H9 (cell line): Measurements from ENCODE around the gene C13orf46. TPM values are rescaled to one million over a fixed set of nuclear protein-coding genes. Genes with fewer than 3 reads are reported as not detected.

Experiments used
- DNase-seq: peaks from one replicate; pipeline ENCODE4 v3.0.0-alpha.2; 2017
- H2AFZ ChIP-seq: one replicate; pipeline ENCODE4 v1.6.1; 2013; ENCODE audit warnings: mild to moderate bottlenecking, low read length, control low read depth, moderate library complexity
- H2AK5ac ChIP-seq: 2 replicates; pipeline ENCODE4 v1.6.1; 2013; ENCODE audit warnings: low read length, control low read depth, mixed read lengths; ENCODE audit not compliant: insufficient read length
- H2BK120ac ChIP-seq: one replicate; pipeline ENCODE4 v1.6.1; 2013; ENCODE audit warnings: low read depth, mild to moderate bottlenecking, low read length, control low read depth, inconsistent platforms; ENCODE audit not compliant: poor library complexity, severe bottlenecking
- H2BK12ac ChIP-seq: 2 replicates; pipeline ENCODE4 v1.6.1; 2013; ENCODE audit warnings: low read length, control low read depth, mixed read lengths, low read depth; ENCODE audit not compliant: insufficient read length
- H2BK15ac ChIP-seq: 2 replicates; pipeline ENCODE4 v1.6.1; 2013; ENCODE audit warnings: low read depth, low read length, control low read depth
- H2BK20ac ChIP-seq: one replicate; pipeline ENCODE4 v1.6.1; 2013; ENCODE audit warnings: low read depth, mild to moderate bottlenecking, low read length, control low read depth, inconsistent platforms; ENCODE audit not compliant: poor library complexity, severe bottlenecking
- H2BK5ac ChIP-seq: 2 replicates; pipeline ENCODE4 v1.6.1; 2013; ENCODE audit warnings: low read length, control low read depth, mixed read lengths; ENCODE audit not compliant: insufficient read length
- H3K14ac ChIP-seq: 2 replicates; pipeline ENCODE4 v1.6.1; 2013; ENCODE audit warnings: low read length, control low read depth; ENCODE audit not compliant: insufficient read depth
- H3K18ac ChIP-seq: 2 replicates; pipeline ENCODE4 v1.6.1; 2013; ENCODE audit warnings: low read depth, mild to moderate bottlenecking, mixed read lengths, low read length, control low read depth; ENCODE audit not compliant: insufficient read length
- H3K23ac ChIP-seq: 2 replicates; pipeline ENCODE4 v1.6.1; 2013; ENCODE audit warnings: low read length, control low read depth, mixed read lengths, low read depth; ENCODE audit not compliant: insufficient read length
- H3K23me2 ChIP-seq: 2 replicates; pipeline ENCODE4 v1.6.1; 2013; ENCODE audit warnings: low read depth, mild to moderate bottlenecking, mixed read lengths, low read length, control low read depth; ENCODE audit not compliant: insufficient read length, poor library complexity, severe bottlenecking
- H3K27ac ChIP-seq: 2 replicates; pipeline ENCODE4 v1.5.1; 2013; ENCODE audit warnings: low read length, control low read depth, mixed read lengths, low read depth; ENCODE audit not compliant: insufficient read length
- H3K27me3 ChIP-seq: 2 replicates; pipeline ENCODE4 v1.6.1; 2013; ENCODE audit warnings: low read length, control low read depth, inconsistent platforms; ENCODE audit not compliant: insufficient read depth
- H3K4ac ChIP-seq: 2 replicates; pipeline ENCODE4 v1.6.1; 2013; ENCODE audit warnings: low read depth, mild to moderate bottlenecking, control low read depth, inconsistent platforms, low read length, moderate library complexity
- H3K4me1 ChIP-seq: 2 replicates; pipeline ENCODE4 v1.6.1; 2013; ENCODE audit warnings: low read length, control low read depth, inconsistent platforms; ENCODE audit not compliant: insufficient read depth
- H3K4me2 ChIP-seq: 2 replicates; pipeline ENCODE4 v1.6.1; 2013; ENCODE audit warnings: low read length, control low read depth, mixed read lengths; ENCODE audit not compliant: insufficient read length, insufficient read depth
- H3K56ac ChIP-seq: 2 replicates; pipeline ENCODE4 v1.6.1; 2013; ENCODE audit warnings: low read depth, mild to moderate bottlenecking, mixed read lengths, low read length, control low read depth; ENCODE audit not compliant: insufficient read length
- H3K79me1 ChIP-seq: 2 replicates; pipeline ENCODE4 v1.6.1; 2013; ENCODE audit warnings: low read depth, mild to moderate bottlenecking, moderate library complexity, low read length, control low read depth, inconsistent platforms; ENCODE audit not compliant: insufficient read depth, poor library complexity, severe bottlenecking
- H3K79me2 ChIP-seq: 2 replicates; pipeline ENCODE4 v1.6.1; 2013; ENCODE audit warnings: low read length, control low read depth, inconsistent platforms; ENCODE audit not compliant: insufficient read depth
- H3K9ac ChIP-seq: 2 replicates; pipeline ENCODE4 v1.6.1; 2013; ENCODE audit warnings: low read length, control low read depth, mixed read lengths; ENCODE audit not compliant: insufficient read length; ENCODE audit errors: extremely low read depth
- H3K9me3 ChIP-seq: one replicate; pipeline ENCODE4 v1.6.1; 2013; ENCODE audit warnings: low read depth, low read length, inconsistent platforms; ENCODE audit not compliant: control insufficient read depth
- H3T11ph ChIP-seq: one replicate; pipeline ENCODE4 v1.6.1; 2013; ENCODE audit warnings: mild to moderate bottlenecking, low read length, control low read depth, inconsistent platforms
- H4K20me1 ChIP-seq: one replicate; pipeline ENCODE4 v1.6.1; 2013; ENCODE audit not compliant: control insufficient read depth, insufficient read length, insufficient read depth
- H4K5ac ChIP-seq: 2 replicates; pipeline ENCODE4 v1.6.1; 2013; ENCODE audit warnings: low read depth, mild to moderate bottlenecking, mixed read lengths, low read length, control low read depth; ENCODE audit not compliant: insufficient read length
- H4K8ac ChIP-seq: replicated peaks from 2 replicates; pipeline ENCODE4 v1.6.1; 2013; ENCODE audit warnings: low read length, control low read depth, mixed read lengths, low read depth; ENCODE audit not compliant: insufficient read length
- H4K91ac ChIP-seq: 2 replicates; pipeline ENCODE4 v1.6.1; 2013; ENCODE audit warnings: low read depth, mild to moderate bottlenecking, moderate library complexity, mixed read lengths, low read length, control low read depth; ENCODE audit not compliant: insufficient read length
- H3K27ac Mint-ChIP-seq, 3 experiments: 2 replicates in 2 of 3; 3 replicates in 1 of 3; pipeline ENCODE4 v1.8.0; 2020 to 2021; ENCODE audit warnings: mixed read lengths in 3 of 3, mild to moderate bottlenecking in 1 of 3, moderate library complexity in 1 of 3
- H3K27me3 Mint-ChIP-seq: 2 replicates; pipeline ENCODE4 v1.8.0; 2021; ENCODE audit warnings: low read depth, mild to moderate bottlenecking, moderate library complexity, mixed read lengths
- H3K36me3 Mint-ChIP-seq, 3 experiments: 2 replicates in 2 of 3; 3 replicates in 1 of 3; pipeline ENCODE4 v1.8.0; 2020 to 2021; ENCODE audit warnings: low read depth in 3 of 3, mixed read lengths in 3 of 3; ENCODE audit not compliant: insufficient read depth in 1 of 3
- H3K4me1 Mint-ChIP-seq, 2 experiments: 2 replicates each; pipeline ENCODE4 v1.8.0; 2020; ENCODE audit warnings: mixed read lengths in 2 of 2
- H3K4me3 Mint-ChIP-seq, 2 experiments: 2 replicates in 1 of 2; 3 replicates in 1 of 2; pipeline ENCODE4 v1.8.0; 2020 to 2021; ENCODE audit warnings: mild to moderate bottlenecking in 2 of 2, mixed read lengths in 2 of 2, moderate library complexity in 1 of 2
- H3K9me3 Mint-ChIP-seq, 2 experiments: 2 replicates in 1 of 2; 3 replicates in 1 of 2; pipeline ENCODE4 v1.8.0; 2020; ENCODE audit warnings: mild to moderate bottlenecking in 2 of 2, mixed read lengths in 2 of 2, moderate library complexity in 1 of 2
- WGBS: extraction: QIAGEN DNeasy Blood & Tissue Kit; methylation state at CpG from one replicate; pipeline ENCODE4 v1.1.7; 2013; ENCODE audit warnings: missing lambda C conversion rate, low lambda C conversion rate, mixed read lengths; ENCODE audit not compliant: insufficient read length; ENCODE audit errors: extremely low coverage; 5-methylcytosine and 5-hydroxymethylcytosine counted together
- total RNA-seq: library from RNA; stranded (reverse); gene quantifications from 2 replicates; pipeline ENCODE4 v1.2.1, GENCODE V29; 2021
- TF ChIP-seq, protein P1 (sequence below): fragments of 200-600 bp; sonication (generic); conservative IDR thresholded peaks from 3 replicates; pipeline ENCODE4 v1.8.0; 2021; ENCODE audit warnings: antibody characterized with exemption, mild to moderate bottlenecking

The C13orf46 gene
- total RNA-seq, 1 experiment from 2014 or later = 0.55 TPM

DNA sequence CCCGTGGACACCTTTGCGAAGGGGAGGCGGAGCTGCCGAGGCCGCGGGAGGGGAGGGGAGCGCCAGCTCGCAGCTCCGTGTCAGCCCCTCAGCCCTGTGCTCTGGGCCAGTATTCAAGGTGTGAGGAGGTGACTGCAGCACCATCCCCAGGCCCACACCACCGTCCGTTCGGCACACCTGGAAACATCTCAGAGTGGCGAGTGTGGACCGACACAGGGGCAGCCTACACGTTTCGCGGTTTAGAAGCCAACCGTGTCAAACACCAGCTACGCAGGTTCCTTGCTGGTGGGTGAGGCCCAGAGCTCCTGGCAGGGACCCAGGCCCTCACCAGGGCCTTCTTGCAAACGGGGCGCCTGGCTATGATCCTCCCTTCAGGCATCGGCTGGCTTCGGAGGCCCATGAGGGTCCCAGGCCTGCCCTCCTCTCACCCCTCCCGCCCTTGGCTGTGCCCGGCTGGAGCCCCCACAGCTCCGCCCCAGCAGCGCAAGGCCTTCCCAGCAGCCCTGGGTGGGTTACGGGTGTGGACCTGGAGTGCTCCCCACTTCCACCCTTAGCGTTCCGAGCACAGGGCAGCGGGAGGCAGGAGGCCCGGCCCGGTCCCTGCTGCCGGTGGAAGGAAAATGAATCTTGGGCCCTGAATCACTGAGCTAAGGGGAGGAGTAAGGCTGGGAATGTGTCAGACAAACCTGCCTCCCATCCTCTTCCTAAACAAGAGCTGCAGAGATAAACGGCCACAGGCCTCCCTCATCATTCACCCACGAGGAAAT lies 1.2 kb downstream of the C13orf46 start:
- no peak overlapping the region for H4K91ac ChIP-seq
- H3K23ac ChIP-seq = no peak overlapping the region
- no peak overlapping the region for H3K27ac ChIP-seq
- WGBS = no CpG with 5 or more reads among the region's 36 CpGs
- TF ChIP-seq, protein P1, sequence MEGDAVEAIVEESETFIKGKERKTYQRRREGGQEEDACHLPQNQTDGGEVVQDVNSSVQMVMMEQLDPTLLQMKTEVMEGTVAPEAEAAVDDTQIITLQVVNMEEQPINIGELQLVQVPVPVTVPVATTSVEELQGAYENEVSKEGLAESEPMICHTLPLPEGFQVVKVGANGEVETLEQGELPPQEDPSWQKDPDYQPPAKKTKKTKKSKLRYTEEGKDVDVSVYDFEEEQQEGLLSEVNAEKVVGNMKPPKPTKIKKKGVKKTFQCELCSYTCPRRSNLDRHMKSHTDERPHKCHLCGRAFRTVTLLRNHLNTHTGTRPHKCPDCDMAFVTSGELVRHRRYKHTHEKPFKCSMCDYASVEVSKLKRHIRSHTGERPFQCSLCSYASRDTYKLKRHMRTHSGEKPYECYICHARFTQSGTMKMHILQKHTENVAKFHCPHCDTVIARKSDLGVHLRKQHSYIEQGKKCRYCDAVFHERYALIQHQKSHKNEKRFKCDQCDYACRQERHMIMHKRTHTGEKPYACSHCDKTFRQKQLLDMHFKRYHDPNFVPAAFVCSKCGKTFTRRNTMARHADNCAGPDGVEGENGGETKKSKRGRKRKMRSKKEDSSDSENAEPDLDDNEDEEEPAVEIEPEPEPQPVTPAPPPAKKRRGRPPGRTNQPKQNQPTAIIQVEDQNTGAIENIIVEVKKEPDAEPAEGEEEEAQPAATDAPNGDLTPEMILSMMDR = no peak
- no peak for DNase-seq
- no peak overlapping the region for H4K5ac ChIP-seq
- H2AFZ ChIP-seq = no peak overlapping the region
- Mint-ChIP-seq H3K4me3 (no peak overlapping the region), H3K27me3 (no peaks in the 10 kb centered on the region; the same call in 1 of the 2 replicates), H3K36me3 (peaks cover 0 to 5% (median 4%) of the 10 kb centered on the region in 3 experiments; a peak in 3 of 7 replicates), H3K4me1 (peaks cover 4 to 13% of the 10 kb centered on the region in 2 experiments; a peak in 3 of 4 replicates), H3K9me3 (no peaks in the 10 kb centered on the region), H3K27ac (no peak overlapping the region)
- H3K9me3 ChIP-seq = no peaks in the 10 kb centered on the region
- H2BK15ac ChIP-seq = no peak overlapping the region
- H2BK5ac ChIP-seq = no peak overlapping the region
- H3T11ph ChIP-seq = no peak overlapping the region
- no peaks in the 10 kb centered on the region for H3K23me2 ChIP-seq
- no peak overlapping the region for H2BK120ac ChIP-seq
- no peaks in the 10 kb centered on the region for H3K79me2 ChIP-seq
- H4K20me1 ChIP-seq = peaks cover 5% of the 10 kb centered on the region
- no peak overlapping the region for H3K56ac ChIP-seq
- no peak overlapping the region for H2AK5ac ChIP-seq
- H2BK20ac ChIP-seq = no peak overlapping the region
- H3K79me1 ChIP-seq = no peaks in the 10 kb centered on the region
- no peak overlapping the region for H3K4me2 ChIP-seq
- no peaks in the 10 kb centered on the region for H3K27me3 ChIP-seq
- H3K9ac ChIP-seq = no peak overlapping the region
- no peak overlapping the region for H2BK12ac ChIP-seq
- H4K8ac ChIP-seq = no peak overlapping the region
- H3K18ac ChIP-seq = peak overlapping the region; percentile 17
- no peaks in the 10 kb centered on the region for H3K4me1 ChIP-seq
- H3K4ac ChIP-seq = no peak overlapping the region
- H3K14ac ChIP-seq = no peak overlapping the region; the same call in 1 of the 2 replicates
